Measurements from ENCODE around the gene CTSA.
"Not testable (repeated sequence)": the region's sequence is repeated elsewhere in the genome, so short reads cannot be mapped to it uniquely, and the experiment has no call there.

The CTSA gene

DNA sequence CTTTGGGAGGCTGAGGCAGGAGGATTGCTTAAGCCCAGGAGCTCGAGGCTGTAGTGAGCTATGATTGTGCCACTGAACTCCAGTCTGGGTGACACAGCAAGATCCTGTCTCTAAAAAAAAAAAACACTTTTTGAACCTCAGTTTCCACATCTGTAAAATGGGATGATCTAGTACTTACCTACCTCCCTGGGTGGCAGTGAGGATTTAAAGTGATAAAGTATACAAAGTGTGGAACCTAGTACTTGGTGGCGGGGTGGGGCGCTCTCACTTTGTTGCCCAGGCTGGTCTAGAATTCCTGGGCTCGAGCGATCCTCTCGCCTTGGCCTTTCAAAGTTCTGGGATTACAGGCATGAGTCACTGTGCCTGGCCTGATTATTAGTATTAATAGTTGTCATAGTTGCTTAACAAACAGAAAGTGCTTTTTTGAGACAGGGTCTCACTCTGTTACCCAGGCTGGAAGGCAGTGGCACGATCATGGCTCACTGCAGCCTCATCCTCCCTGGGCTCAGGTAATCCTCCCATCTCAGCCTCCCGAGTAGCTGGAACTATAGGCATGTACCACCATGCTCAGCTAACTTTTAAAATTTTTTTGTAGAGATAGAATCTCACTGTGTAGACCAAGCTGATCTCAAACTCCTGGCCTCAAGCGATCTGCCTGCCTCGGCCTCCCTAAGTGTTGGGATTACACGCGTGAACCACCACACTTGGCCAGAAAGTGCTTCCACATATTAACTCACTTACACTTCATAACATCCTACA is 27.8 kb downstream of the CTSA start:
- no peak for DNase-seq

- DNase-seq, result peak; percentile 64
These were observed 28.6 kb downstream of the CTSA start for GRCh38 chr20:45919542-45920399.

- no peak for DNase-seq
These were observed 29.6 kb downstream of the CTSA start for GRCh38 chr20:45920462-45921336.

- no peak for DNase-seq
These were observed 30.4 kb downstream of the CTSA start for GRCh38 chr20:45921337-45922189.

DNA sequence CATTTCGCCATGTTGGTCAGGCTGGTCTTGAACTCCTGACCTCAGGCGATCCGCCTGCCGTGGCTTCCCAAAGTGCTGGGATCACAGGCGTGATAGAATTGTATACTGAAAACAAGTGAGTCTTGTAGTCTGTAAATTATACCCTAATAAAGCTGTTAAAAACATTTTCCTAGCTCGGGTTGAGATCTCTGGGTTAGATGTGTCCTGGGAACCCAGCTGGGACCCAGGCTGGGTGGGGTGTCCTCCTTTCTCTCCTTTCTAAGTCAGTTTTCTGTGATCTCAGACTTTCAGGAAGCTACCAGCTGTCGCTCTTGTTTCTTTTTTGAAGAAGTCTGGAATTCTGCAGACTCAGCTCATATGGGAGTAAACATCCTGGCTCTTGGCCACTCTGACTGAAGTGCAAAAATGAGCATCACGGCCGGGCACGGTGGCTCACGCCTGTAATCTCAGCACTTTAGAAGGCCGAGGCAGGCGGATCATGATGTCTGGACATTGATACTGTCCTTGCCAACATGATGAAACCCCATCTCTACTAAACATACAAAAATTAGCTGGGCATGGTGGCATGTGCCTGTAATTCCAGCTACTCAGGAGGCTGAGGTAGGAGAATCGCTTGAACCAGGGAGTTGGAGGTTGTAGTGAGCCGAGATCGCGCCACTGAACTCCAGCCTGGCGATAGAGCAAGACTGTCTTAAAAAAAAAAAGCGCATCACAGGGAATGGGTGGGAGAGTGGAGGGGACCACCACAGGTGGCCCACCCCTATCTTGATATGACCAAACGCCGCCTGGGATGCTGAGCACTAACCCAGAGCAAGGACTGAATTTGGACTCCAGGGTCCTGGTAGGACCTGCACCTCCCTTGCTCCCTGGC is 33.5 kb downstream of the CTSA start:
- no peak for DNase-seq

DNA sequence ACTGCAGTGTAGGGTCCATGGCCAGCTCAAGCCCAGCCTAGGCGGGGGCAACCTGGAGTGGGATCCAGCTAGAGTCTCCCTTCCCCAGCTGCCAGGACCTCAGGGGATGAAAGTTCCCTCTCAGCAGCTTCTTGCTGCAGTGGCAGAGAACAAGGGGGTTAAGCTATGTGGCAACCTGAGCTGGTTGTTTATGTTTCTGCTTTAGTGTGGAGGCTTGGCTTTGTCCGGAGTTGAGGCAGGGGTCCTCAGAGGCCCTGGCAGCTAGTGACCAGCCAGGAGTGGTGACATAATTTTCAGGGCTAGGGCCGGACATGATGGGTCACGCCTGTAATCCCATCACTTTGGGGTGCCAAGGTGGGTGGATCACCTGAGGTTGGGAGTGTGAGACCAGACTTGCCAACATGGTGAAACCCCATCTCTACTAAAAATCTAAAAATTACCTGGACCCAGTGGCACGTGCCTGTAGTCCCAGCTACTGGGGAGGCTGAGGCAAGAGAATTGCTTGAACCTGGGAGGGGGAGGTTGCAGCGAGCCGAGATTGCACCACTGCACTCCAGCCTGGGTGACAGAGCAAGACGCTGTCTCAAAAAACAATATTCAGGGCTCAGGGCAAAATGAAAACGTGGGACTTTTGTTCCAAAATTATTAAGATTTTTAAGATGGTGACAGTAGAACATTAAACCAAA is 34.8 kb downstream of the CTSA start:
- no peak for DNase-seq

DNA sequence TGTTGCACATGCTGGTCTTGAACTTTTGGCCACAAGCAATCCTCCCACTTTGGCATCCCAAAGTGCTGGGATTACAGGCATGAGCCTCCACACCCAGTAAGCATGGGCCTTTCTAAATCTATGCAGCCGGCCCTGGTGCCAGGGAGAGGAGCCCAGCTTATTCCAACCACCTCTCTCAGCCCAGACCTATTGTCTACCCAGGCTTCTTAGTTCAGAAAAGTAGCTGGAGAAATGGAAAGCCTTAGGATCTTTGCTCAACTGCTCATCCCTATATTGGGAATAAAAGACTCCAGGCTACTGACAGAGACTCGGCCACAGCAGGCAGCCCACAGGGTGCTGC is 35.6 kb downstream of the CTSA start:
- no peak for DNase-seq

DNA sequence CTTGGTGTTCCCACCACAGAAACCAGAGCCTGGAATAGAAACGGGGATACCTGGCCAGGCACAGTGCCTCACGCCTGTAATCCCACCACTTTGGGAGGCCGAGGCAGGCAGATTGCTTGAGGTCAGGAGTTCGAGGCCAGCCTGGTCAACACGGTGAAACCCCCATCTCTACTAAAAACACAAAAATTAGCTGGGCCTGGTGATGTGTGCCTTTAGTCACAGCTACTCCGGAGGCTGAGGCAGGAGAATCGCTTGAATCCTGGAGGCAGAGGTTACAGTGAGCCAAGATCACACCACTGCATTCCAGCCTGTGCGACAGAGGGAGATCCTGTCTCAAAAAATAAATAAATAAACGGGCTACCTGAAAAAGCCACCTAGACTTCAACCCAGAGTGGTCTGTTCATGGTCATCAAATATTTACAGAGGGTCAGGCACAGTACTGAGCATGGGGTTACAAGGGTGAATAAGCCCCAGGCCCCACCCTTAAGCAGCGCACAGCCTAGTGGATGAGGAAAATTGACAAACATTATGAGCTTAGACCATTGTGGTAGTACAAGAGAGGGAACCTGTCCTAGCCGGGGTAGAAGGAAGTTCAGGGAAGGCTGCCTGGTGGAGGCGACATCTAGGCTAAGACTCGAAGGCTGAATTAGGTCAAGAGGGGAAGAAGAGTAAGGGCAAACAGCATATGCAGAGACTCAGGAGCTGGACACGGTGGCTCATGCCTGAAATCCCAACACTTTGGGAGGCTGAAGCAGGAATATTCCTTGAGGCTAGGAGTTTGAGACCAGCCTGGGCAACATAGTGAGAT is 36.1 kb downstream of the CTSA start:
- no peak for DNase-seq

DNA sequence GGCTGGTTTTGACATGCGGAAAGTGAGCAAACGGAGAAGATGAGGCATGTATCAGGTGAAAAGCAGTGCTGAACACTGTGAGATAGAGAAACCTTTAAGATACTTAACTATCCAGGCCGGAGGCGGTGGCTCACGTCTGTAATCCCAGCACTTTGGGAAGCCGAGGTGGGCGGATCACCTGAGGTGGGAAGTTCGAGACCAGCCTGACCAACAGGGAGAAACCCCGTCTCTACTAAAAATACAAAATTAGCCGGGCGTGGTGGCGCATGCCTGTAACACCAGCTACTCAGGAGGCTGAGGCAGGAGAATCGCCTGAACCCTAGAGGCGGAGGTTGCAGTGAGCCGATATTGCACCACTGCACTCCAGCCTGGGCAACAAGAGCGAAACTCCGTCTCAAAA is 40.5 kb downstream of the CTSA start:
- not testable (repeated sequence) for DNase-seq

DNA sequence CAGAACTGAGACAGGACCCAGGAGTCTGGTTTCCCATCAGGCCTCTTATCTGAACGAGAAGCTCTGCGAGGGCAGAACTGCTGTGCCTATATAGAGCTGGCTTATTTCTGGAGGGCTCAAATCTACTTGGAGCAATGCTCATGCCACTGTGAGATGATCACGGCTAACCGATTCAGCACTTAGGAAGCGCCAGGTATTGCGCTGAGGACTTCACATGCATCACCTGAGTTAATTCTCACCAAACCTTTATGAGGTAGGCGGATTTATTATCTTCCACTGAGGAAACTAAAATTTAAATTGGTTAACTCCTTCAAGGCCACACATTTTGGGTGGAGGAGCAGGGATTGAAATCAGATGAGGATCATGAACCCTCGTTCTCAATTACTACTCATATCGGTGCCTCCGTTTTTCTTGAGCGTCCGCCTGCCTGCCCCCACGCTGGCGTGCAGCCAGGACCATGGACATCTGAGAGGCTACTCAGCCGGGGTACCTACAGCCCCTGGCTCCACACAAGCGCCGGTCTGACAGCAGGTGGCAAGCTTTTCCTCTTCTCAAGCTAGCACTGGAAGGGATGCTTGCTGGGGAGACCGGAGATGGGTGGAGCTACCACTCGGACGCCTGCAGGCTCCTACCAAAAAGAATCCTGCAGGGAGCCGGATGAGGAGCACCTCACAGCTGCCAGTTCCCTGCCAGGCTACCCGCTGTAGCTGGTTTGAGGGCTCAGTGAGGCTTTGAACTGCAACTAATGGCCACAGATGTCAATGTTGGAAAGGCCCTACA is 42.3 kb downstream of the CTSA start:
- DNase-seq, result peak; percentile 75

- no peak for DNase-seq
These were observed 43.0 kb downstream of the CTSA start for GRCh38 chr20:45934046-45934585.

- peak; percentile 99 for DNase-seq
These were observed 43.7 kb downstream of the CTSA start, which contains the start of gene PCIF1 for GRCh38 chr20:45934586-45935415. Gene PCIF1 (plus strand): TSS chr20:45934683. CDS start chr20:45939000, 4,317 bp downstream.

- DNase-seq, result no peak
These were observed 44.4 kb downstream of the CTSA start for GRCh38 chr20:45935416-45936046.

GRCh38 chr20:45937765-45938164 is 46.6 kb downstream of the CTSA start:
- DNase-seq, result no peak

- DNase-seq, result no peak
These were observed 47.7 kb downstream of the CTSA start for GRCh38 chr20:45938727-45939438.

- no peak for DNase-seq
These were observed 48.9 kb downstream of the CTSA start for GRCh38 chr20:45940053-45940452.

Measured in right forelimb (tissue), 1 donor.